GM18870 (cell line): ENCODE data around the gene C1orf35.

Source experiments
- ATAC-seq: cut with Tn5 transposase; IDR thresholded peaks from one replicate; pipeline ENCODE4 v1.9.1; 2021; ENCODE audit warnings: moderate library complexity; ENCODE audit not compliant: unreplicated experiment

The C1orf35 gene

DNA sequence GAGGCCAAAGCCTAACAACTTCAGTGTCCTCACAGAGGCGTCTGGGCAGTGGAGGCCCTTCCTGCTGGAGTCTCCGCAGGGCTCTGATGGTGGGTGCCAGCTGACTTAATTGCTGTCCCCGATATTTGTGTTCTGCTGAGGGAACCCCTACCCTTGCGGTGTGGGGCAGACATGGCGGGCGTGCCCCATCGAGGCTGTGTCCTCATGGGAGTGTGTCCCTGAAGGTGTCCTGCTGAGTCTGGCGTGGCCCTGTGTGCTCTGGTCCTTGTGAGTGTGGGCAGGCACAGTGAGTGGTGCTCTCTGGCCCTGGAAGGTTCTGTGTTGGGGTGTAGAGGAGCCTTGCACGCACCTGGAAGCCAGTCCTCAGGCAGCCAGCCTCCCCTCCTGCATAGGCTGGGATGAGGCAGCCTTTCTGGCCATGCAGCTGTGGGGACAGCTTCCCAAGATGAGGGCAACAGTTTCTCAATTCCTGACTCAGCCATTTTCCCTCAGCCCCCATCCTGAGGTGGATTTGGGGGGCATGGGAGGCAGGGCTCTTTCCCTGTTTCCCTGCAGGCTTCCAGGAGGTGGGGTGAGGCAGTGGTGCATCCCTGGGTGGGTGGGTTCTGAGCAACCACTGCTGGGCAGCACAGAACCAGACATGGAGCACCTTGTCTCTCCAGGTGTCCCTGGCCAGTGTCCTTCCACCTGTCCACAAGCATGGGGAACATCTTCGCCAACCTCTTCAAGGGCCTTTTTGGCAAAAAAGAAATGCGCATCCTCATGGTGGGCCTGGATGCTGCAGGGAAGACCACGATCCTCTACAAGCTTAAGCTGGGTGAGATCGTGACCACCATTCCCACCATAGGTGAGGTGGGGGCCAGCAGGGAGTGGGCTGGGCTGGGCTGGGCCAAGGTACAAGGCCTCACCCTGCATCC, 6.5 kb downstream of the C1orf35 start:
- ATAC-seq = no peak

DNA sequence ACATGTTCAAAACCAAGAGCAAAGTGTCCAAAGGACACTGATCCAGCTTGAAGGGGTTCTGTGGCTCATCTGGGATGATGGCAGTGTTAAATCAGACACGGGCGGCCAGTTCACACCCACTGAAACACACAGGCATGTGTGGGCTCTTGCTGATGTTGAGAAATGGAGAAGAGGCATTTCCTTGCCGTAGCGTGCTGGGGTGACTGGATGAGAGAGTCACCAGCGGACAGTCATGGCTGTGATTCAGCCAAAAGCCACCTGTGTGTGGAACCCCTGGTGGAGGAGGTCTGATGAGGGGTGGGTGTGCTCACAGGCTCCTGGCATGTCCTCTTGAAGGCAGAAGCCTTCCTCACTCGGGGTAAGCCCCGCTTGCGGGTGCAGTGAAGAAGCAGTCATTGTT, 7.2 kb downstream of the C1orf35 start:
- no peak for ATAC-seq

DNA sequence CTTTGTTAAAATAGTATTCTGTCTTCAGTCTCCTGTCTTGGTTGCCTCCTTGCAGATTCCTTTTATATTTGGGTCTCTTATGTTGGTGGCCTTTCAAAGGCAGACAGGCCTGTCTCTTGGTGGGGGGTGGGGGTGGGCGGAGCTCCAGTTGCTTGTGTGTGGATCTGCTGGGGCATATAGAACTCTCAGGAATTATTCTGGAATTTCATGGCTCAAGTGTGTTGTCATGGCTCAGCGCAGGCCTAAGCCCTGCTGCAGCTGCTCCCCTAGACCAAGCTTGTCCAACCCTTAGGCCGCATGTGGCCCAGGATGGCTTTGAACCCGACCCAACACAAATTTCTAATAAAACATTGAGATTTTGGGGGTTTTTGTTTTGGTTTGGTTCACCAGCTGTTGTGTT, 8.0 kb downstream of the C1orf35 start:
- no peak for ATAC-seq

DNA sequence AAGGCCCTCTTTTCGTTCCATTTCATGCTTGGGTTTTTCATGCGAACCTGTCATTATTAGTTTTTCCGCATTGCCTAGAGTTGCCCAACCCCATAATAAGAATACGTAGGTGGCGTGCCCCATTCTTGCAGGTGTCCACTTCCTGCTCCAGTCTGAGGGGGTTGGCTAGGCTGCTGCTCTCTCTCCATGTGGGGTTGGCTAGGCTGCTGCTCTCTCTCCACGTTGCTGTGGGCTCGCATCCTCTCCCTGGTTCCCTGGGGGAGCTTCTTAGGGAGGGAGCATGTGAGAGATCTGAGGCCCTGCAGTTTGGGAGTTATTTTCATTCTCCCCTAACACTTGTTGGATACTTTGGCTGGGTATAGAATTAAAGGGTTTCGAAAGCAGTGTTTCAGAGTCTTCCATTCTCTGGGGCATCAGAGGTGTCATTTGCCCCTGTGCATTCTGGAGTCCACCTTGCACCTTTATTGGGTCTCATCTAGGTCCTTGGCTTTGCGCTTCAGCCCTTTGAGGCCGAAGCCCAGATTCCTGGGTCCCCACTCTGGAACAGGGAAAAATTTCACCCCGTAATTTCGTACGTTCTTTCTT, 8.6 kb downstream of the C1orf35 start:
- no peak for ATAC-seq

DNA sequence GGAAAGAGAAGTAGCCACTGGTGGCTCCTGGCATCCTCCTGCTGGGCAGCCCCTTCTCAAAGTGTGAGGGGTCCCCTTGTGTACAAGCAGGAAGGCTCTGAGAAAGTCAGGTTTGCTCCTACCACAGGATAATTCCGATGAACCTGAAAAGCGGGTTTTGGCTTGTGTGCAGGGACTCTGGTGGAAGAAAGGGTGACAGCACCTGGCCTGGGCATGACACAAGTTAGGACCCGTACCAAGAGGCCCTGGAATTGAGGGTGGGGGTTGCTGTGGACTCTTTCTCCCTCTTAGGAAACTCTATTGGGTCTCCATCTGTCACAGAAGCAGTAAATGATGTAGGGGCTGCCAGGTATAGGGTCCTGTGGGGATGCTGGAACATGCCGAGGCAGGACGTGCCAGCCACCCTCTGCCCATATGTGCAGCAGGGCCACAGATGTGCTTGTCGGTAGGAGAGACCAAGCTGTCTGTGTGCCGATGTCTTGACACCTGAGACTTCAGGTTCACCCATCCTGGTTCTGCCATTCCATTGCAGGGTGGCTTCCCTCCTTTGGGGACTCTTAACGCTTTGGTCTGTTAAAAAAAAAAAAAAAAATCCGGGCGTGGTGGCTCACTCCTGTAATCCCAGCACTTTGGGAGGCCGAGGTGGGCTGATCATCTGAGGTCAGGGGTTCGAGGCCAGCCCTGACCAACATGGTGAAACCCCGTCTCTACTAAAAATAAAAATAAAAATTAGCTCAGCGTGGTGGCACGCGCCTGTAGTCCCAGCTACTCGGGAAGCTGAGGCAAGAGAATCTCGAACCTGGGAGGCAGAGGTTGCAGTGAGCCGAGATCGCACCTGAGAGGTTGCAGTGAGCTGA, 9.8 kb downstream of the C1orf35 start:
- ATAC-seq = no peak

DNA sequence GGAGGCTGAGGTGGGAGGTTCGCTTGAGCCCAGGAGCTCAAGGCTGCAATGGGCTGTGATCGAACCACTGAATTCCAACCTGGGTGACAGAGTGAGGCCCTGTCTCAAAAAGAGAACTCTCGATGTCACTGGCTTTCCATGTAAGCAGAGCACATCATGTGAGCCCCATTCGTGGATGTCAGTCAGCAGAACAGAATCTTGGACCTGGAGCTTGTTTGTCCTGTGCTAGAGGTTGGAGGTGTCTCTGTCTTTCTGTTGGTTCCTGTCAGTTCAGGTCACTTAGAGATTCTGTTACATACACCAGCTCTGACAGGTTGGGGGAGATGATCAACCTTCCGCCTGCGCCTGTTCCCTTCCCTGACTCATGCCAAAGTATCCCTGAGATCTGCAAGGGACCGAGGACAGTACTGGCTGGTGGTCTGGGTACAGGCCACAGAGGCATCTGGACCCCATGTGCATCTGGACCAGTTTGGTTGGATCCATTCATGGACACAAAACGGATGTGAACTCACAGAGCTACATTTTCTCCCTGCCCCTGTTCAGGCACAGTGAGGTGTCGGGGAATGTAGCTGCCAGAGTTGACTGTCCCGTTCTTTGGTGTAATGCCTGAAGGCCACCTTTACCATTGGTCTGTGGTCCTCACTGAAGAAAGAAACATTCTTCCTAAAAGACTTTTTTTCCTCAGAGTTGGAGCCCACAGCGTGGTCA, 10.6 kb downstream of the C1orf35 start:
- ATAC-seq = no peak

DNA sequence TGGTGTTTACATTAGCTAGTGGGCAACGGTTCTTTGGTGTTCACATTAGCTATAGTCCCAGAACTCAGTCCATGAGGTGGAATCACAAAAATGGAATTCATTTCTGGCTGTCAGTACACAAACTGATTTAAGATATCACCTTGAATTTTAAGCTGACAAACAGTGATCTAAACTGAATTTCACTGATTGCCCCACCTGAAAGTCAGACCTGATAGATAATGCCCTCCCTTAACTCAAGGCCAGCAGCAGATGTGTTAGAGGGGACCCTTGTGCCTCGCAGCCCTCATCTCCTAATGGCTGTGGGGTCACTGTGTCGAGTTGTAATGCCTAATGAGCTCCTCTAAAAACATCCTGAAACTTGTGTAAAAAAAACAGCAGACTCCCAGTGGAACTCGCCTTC, 12.0 kb downstream of the C1orf35 start:
- no peak for ATAC-seq

DNA sequence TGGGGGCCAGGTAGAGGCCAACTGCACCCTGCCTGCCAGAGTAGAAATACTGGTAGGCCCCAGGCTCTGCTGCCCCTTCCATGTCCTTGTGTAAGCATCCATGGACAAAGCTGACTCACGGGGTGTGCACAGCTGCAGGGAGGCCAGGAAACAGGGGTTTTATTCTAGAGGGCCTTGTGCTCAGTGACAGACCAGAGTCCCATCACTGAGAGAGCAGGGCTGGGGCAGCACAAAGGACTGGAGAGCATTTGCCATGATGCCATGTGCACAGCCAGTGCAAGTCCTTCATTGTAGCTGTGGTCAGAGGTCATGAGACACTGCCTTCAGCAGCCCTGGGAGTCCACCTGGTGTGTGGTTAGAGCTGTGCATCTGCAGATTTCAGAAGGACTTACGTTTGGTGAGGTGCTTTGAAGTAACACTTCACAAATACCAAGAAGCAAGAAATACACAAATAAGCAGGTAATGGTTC, 12.5 kb downstream of the C1orf35 start:
- no peak for ATAC-seq

DNA sequence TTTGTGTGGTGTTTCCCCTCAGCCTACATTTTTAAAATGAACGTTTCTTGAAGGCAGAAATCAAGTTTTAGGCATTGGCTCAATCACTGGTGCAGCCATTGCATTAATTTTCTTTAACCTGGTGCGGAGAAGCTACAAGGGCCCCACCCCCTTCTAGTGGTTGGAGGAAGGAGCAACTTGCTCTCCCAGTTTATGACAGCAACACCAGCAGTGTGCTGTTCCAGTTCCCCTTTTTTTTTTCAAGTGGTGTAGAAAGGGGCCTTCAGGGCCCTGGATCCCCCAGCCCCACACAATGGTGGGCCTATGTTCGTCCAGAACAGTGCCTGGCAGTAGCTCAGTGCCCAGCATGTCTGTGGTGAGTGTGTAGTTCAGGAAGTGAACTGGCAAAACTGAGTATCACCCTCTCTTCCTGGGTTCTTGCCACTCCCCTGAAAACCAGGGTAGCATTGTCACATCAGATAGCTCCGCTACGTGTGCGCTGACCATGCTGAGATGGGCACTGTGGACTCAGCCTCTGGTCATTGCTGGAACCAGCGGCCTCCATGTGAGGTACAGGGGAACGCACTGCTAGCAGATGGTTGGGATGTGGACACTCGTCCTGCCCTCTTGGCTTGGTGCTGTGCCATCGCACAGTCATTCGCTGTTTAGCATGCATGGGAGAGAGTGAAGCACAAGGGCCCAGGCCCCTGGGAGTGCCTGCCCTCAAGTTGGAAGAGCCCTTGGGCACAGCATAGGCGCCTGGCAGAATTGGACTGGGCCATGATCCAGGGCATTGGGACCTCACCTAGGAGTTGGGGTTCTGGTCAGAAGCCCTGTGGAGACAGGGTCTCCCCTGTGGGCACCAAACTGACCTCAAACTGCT, 13.4 kb downstream of the C1orf35 start:
- ATAC-seq = no peak

DNA sequence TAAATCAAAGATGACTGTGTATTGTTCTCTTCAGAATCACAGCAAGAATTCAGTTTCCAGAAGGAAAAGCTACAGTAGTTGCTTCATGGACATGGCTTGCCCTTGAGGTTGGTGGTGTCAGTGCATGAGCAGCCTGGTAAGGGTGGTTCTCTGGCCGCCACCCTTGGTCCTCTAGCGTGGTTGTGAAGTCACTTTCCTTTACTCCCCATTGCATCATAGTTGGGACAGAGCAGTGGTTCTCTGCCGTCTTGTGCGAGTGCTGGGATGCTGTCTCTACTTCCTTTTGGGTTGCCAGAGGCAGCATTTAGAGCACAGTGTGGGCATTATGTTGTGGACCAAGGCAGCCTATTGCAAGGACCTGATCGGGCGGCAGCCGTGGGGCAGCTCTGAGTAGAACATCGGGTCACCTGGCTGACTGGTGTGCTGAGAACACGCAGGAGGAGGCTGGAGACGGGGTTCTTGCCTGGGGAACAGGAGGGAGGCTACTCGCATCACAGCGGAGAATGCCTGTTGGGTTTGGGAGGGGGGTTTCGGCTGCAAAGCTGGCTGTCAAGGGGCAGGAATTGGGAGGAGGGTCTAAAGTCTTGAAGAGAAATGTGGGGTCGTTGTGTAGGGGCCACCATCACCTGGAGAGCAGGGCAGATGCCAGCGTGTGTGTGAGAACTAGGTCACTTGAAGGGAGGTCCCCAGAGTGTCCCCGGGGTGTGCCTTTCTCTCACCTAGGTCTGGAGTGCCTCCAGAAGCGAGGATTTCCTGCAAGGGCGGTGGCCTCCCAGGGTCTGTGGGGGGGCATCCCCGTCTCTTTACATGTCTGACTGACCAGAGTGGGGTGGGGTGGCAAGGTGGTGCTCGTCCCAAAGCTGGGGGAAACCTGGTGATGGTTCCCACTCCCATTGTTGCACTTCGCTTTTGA, 14.3 kb downstream of the C1orf35 start:
- no peak for ATAC-seq

DNA sequence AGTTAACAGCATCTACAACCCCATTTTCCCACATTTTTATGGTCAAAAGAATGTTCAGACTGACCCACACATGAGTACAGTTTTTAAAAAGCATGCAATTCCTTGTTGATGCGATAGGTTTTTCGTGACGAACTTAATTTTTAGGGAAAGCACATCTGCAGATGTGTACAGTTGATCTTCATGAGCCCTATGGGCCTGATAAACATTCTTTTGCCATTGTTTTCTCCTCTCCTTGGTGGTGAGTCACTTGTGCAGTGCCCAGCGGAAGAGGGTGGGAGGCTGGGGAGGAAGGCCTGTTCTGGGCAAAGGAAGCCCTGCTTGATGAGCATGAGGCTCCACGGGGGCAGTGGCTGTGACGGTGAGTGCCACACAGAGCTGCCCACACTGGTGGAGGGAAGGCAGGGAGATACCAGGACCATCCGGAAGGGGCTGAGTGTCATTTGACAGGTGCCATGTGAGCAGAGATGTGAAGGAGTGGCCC, 15.3 kb downstream of the C1orf35 start:
- ATAC-seq = no peak

DNA sequence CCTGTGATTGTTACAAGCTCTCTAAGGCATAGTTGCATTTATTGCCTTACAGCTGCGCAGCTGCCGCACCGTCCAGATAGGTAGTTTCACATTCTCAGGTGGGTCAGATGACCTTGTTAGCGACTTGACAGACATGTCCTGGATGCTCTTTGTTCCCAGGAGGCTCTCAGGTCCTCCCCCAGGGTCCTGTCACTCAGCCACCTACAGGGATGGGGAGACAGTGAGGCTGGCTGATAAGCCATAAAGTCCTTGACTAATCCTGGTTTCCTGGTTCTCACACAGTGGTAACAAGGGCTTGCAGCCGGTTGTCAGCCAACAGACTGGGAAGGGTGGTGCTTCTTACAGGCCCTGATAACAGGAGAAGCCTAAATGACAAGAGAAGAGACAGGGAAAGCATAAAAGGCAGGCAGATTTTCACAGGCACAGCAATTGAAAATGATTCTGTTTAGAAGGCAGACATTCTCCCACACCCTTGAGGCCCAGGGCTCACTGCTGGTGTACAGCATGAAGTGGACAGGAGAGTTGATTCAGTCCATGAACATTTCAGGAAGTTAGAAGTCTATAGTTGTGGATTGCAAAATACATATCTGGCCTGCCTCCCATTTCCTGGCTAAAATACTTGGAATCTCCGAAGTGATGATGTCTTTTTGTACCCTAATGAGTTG, 17.7 kb downstream of the C1orf35 start:
- no peak for ATAC-seq

DNA sequence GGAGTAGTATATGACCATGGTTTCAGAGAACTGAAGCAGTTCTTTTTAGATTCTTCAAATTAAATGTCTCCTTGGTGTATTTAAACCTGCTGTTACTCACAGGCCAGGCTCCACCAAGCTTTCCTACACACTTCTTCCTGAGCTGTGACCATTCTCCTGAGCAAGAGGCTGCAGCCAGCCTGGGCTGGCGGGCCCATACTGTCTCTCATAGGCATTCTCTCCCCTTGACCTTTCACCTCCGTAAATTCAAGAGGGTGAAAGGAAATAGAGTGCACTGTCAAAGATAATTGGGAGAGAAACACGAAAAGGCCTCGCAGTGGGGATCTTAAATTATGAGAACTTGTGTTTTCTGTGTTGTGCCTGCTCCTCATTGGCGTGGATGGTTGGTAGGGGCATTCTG, 18.3 kb downstream of the C1orf35 start:
- ATAC-seq = no peak

DNA sequence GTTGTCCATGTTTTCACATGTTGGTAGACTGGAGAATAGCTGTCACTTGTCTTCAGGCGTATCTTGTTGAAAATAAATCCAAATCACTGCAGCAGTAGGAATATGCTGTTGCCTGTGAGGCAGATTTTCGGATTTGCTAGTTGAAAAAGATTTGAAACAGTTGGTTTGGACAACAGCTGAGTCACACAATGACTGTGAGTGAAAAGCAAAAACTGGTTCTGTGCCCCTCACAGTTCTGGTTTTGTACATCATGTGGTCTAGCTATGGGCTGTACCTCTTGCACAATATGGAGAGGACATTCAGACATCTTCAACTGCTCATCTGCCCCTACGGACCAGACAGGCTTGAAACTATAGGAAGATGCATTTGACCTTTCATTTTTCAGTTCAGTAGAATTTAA, 18.8 kb downstream of the C1orf35 start:
- ATAC-seq = no peak

DNA sequence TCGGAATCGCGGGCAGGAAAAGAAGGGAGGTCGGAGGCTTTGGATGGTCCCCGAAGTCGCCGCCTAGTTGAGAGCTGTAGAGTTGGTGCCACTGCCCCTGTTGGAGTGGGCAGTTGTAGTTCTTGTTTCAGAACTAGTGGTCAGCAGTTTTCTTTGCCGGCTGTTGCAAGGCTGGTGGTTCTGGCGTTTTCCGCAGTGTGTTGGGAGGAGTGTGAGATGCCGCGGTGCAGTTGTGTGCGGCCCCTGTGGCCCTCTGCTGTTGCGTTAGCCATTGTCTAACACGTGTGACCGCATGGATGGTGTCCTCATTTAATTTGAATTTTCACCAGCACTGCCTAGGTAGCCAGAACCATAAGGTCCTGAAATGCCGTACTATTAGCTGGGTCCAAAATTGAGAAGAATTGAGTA, 19.2 kb downstream of the C1orf35 start:
- ATAC-seq = no peak

DNA sequence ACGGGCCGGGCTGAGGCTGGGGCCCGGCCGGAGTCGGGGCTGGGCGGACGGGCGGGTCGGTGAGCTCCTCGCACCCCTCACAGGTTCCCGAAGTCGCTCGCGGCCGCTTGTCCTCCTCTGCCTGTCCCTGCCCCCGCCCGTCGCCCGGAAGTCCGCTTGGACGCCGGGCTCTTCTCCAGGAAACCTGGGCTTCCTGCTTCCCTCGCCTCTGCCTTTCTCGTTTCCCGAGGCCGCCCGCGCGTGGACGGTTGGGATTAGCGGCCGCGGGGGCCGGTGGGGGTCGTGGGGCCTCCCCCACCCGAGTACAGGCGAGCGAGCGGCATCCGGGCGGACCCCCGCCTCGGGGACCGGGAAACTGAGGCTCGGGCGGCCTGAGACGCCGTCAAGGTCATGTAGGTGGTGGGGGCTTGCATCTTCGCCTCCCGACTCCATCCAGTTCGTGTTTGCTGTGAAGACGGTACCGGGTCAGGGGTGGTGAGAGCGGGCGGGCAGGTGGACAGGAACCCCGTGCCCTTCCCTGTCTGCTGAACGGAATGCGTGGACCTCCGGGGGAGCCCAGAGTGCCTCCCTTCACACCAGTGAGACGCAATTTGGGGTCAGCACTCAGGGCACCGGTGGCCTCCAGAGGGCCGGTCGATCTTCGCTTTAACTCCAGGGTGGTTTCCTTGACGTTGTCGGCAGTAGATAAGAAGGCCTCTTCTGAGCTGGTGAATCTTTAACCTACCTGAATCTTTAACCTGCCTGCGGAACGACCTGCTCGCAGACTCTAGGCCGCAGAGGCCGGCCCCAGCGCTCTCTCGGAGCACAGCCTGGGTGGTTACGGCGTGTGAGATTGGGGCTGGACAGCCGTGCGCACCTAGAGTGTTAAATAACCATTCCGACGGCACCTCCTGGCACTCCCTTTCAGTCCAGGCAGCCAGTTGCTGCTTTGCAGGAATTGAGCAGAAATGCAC, 19.9 kb downstream of the C1orf35 start:
- ATAC-seq = no peak
